Measurements from ENCODE around the gene SLC22A7. TPM values are rescaled to one million over a fixed set of nuclear protein-coding genes. Genes with fewer than 3 reads are reported as not detected.
"Not testable (repeated sequence)": the region's sequence is repeated elsewhere in the genome, so short reads cannot be mapped to it uniquely, and the experiment has no call there.

SLC22A7 gene
- polyA plus RNA-seq, 3 donors: 0.84 to 0.90 (median 0.86) TPM

DNA sequence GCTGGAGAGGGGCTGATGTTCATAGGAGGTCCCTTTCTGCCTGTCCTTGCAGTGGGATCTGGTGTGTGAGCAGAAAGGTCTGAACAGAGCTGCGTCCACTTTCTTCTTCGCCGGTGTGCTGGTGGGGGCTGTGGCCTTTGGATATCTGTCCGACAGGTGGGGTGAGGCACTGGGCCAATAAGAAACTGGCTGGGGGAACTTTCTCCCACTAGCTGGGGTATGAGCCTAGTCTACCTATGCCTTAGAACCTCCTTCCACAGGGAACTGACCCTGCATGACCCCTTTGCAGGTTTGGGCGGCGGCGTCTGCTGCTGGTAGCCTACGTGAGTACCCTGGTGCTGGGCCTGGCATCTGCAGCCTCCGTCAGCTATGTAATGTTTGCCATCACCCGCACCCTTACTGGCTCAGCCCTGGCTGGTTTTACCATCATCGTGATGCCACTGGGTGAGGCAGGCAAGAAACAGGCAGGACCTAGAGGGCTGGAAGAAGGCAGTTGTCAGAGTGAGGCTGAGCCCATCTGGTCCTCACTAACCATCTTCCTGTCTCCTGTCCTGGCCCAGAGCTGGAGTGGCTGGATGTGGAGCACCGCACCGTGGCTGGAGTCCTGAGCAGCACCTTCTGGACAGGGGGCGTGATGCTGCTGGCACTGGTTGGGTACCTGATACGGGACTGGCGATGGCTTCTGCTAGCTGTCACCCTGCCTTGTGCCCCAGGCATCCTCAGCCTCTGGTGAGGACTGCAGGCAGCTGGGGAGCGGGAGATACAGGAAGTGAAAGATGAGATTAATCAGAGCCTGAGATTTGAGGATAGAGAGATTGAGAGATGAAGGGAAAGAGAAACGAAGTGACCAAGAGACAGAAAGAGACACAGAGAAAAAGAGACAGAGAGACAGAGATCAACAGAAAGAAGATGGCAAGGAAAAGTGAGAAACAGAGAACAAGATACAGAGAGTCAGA lies 1.6 kb downstream of the SLC22A7 start:
- no peak for DNase-seq

- DNase-seq: no peak
These were observed 3.2 kb downstream of the SLC22A7 start for GRCh38 chr6:43301081-43301870.

DNA sequence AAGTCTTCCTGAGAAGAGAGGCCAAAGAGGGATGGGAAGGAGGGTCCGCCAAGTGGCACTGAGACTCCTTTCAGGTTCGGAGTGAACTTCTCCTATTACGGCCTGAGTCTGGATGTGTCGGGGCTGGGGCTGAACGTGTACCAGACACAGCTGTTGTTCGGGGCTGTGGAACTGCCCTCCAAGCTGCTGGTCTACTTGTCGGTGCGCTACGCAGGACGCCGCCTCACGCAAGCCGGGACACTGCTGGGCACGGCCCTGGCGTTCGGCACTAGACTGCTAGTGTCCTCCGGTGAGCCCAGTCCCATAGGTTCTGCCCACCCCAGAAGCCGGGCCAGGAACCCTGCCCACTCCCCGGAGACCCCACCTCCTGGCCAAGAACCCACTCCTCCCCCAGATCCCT lies 4.1 kb downstream of the SLC22A7 start:
- DNase-seq: no peak

DNA sequence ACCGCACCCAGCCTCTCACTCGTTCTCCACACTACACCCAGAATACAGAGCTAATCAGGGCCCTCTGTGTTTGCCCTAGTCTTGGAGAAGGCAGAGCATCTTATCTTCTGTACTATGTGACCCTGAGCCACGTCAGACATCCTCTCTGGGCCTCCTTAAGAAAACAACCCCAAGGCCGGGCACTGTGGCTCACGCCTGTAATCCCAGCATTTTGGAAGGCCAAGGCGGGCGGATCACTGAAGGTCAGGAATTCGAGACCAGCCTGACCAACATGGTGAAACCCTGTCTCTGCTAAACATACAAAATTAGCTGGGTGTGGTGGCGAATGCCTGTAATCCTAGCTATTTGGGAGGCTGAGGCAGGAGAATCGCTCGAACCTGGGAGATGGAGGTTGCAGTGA lies 4.9 kb downstream of the SLC22A7 start:
- DNase-seq: not testable (repeated sequence)

GRCh38 chr6:43303751-43304331 lies 5.8 kb downstream of the SLC22A7 start:
- DNase-seq: no peak

DNA sequence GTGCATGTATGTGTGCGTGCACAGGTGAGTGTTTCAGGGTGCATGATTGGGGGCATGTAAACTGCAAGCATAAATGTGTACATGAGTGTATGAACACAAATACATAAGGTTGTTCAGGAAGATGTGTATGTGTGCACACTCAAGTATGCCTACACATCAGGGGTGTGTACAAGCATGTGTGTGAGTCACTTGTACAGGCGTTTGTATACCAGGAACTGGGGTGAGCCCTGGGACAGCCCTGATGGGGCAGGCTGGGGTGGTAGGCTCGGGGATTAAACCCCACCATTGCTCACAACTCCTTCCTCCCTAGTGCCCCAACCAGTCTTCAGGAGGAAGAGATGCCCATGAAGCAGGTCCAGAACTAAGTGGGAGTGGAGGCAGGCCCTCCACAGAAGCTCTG lies 6.3 kb downstream of the SLC22A7 start:
- DNase-seq: no peak

DNA sequence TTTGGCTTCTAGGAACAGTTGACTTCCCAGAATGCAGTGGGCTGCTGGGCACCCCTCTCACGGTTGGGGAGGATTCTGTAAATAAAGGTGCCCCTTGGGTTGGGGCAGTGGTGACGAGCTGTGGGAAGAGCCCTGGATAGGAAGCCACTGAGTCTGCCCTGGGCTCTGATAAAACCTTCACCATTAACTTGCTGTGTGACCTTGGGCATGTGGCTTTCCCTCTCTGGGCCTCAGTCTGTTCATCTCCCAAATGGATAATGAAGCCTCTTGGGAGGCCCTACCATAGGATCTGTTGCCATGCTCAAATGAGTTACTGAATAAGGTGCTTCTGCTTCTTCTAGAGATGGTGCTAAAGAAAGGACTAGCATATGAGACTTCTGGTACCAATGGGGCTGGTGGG lies 6.8 kb downstream of the SLC22A7 start:
- DNase-seq: no peak

DNA sequence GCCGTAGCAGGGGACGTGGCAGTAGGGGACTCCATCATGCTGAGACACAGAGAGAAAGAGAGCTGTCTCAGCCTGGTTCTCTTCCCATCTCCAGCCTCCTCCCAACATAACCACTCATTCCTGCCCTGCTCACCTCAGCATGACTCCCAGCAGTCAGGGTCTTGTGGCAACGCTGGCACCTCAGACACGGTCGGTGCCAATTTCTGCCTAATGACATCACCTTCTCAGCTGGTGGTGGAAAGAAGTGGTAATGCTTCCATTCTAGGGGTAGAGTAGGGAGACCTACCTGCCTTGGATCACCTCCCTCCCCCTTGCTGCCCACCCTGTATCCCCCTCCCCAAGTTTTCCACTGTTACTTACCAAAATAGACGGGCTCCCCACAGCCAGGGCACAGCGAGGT lies 8.0 kb downstream of the SLC22A7 start:
- DNase-seq: no peak

DNA sequence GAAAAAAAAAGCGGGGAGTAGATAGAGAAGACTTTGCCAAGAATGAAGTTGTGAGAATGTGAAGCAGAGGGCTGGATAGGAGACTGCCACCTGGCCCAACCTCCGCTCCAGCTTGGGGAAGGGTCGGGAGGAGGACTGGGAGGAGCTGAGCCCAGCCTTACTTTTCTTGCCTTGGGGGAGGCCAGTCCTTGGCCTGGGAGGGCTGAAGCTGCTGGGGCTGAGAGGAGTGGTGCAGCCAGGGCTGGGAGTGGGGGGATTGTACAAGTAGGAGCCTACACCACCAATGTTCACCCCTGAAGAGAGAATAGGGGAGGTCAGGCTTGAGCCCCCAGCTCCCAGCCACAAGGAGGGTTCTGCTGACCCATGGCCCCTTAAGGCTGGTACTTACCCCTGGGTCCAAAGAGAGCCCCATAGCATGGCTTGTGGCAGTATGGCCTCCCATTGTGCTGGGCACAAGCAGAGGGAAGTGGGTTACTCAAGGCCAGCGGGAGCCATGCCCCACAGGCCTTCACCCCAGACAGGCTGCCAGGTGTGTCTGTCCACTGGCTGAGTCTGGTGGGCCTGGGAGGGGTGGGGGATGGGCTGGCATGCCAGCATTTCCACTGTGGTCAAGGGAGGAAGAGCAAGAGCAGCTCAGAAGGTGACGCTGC lies 9.5 kb downstream of the SLC22A7 start:
- no peak for DNase-seq

GRCh38 chr6:43308101-43308989 lies 10.3 kb downstream of the SLC22A7 start, which contains the start of gene CRIP3:
CRIP3 (minus strand) TSS chr6:43308826; CDS start chr6:43308792, 34 bp downstream.
- DNase-seq: peak; percentile 23

- DNase-seq: no peak
These were observed 11.0 kb downstream of the SLC22A7 start for GRCh38 chr6:43308990-43309477.

GRCh38 chr6:43310134-43310533 lies 12.1 kb downstream of the SLC22A7 start:
- DNase-seq: no peak

- no peak for DNase-seq
These were observed 12.6 kb downstream of the SLC22A7 start for GRCh38 chr6:43310624-43311023.

DNA sequence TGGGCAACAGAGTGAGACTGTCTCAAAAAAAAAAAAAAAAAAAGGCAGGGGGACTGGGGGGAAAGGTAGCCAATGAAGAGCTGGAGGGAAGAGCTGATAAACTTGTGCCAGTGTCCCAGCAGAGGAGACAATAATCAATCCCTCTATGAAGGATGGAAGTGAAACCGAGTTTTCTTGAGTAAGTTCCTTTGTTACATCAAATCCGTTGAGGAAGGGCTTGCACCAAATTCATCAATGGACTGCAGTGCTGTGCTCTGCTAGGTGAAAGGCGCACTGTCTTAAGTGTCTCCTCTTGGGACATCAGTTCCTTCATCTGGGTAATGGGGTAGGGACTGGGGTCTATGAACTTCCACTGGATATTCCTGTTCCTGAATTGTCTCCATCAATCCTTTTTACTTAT lies 13.6 kb downstream of the SLC22A7 start:
- DNase-seq: no peak

DNA sequence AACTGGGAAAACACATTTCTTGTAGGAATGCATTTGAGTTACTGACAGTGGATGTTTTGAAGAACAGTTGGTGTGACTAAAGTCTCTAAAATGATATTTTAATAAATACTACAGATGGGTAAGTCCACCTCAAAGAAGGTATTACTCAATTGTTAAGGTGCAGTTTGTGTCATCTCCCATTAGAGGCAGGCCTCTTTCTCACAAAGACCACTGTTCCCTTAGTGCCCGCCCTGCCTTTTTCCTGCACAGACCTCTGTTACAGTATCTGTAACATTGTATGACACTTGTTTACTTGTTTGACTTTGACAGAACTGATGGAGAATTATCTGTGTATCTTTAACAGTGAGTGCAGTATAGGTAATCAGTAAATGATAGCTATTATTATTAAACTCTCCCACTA lies 15.8 kb downstream of the SLC22A7 start:
- no peak for DNase-seq

- DNase-seq: no peak
These were observed 20.0 kb downstream of the SLC22A7 start for GRCh38 chr6:43318011-43318410.

- DNase-seq: no peak
These were observed 27.8 kb downstream of the SLC22A7 start for GRCh38 chr6:43325876-43326275.

GRCh38 chr6:43328528-43328927 lies 30.5 kb downstream of the SLC22A7 start:
- no peak for DNase-seq

DNA sequence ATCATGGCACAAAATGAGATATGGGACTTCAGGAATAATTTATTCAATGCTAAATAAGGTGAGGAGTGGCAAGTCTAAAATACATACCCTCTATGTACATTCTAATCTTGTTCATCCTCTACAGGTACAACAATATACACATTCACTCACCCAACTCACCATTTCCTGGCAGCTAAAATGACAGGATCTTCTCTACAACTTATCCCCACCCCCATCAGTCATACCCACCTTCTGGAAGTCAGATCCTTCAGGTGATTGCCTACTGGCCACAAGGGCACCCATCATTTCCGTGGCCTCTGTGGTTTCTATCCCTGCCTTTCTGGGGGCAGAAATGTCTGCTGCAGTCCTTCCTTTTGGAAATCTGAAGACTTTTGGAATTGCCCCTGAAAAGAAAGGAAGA lies 33.4 kb downstream of the SLC22A7 start:
- DNase-seq: no peak

DNA sequence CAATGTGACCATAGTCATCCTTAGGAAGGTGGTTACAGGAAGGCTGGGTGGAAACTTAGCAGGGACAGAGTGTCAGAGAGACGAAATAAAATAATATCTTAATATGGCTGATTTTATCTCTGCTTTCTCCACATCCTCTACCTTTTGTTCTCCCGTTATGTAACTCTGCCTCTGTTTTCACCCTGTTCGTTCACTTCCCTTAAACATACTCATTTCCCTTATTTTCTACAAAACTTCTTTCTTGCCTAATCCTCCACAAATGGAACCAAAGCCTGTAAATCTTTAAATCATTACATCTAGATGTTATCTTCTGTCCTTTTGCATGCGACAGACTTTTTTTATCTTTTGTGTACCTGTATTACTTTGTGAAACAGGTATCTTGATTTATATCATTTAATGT lies 33.8 kb downstream of the SLC22A7 start:
- DNase-seq: no peak

All from renal pelvis (tissue), 4 donors.